GM18507 (cell line): Measurements from ENCODE around the gene MAP2K1.
"Not testable (repeated sequence)": the region's sequence is repeated elsewhere in the genome, so short reads cannot be mapped to it uniquely, and the experiment has no call there.

Experiments used
- DNase-seq: peaks from one replicate; pipeline ENCODE4 v3.0.0; 2011; ENCODE audit warnings: low read depth; ENCODE audit not compliant: insufficient read length; ENCODE audit errors: extremely low spot score
- FAIRE-seq: peaks from 2 replicates; lab custom pipeline; 2011; peaks lifted over from hg19 to GRCh38; lab: Jason Lieb, UNC

Gene MAP2K1

DNA sequence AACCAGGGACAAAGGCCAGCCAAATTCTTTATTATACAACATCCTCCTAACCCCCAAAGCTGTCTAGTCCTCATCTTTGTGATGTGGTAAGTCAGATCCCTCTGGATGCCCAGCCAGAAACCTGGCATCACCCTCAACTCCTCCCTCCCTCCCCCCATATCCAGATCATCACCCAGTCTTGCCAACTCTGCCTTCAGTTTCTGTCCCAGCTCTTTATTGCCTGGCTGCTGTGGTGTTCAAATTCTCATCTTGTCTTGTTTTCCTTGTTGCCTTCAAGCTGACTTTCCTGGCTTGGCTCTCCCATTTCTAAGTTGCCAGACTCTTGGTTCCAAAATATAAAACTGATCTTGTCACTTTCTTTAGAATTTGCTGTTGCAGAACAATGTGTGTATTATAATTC is 28.6 kb downstream of the MAP2K1 start:
- FAIRE-seq (no peak), DNase-seq (no peak)

DNA sequence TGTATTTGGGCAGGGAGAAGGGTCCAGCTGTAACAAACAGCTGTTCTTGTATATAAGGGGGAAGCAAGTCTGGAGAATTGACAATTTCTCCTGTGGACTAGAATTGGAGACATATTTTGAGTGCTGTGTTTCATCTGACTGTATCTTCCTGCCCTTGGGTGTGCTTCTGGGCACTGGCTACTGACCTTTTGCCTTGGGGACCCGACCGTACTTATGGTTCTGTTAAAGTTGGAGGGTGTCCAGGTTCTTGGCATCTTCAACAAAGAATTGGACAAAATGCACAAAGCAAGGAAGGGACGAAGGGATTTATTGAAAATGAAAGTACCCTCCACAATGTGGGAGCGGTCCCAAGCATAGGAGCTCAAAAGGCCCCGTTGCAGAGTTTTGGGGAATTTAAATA is 31.0 kb downstream of the MAP2K1 start:
- FAIRE-seq (no peak), DNase-seq (no peak)

DNA sequence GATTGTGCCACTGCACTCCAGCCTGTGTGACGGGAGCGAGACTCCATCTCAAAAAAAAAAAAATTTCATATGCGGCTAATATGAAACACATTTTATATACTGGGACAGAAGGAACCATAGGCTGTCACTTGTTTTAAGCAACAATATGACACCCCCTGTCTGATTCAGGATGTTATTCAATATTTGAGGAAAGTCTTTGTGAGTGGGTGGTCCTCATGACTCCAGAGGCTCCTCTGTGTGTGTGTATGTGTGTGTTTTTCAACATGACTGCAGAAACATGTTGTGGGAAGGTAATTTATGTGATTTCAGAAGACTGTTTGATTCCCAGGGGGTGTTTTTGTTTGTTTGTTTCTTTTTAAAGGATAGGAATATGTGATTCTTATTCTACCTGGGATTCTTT is 32.8 kb downstream of the MAP2K1 start:
- no peak for FAIRE-seq
- DNase-seq = no peak

DNA sequence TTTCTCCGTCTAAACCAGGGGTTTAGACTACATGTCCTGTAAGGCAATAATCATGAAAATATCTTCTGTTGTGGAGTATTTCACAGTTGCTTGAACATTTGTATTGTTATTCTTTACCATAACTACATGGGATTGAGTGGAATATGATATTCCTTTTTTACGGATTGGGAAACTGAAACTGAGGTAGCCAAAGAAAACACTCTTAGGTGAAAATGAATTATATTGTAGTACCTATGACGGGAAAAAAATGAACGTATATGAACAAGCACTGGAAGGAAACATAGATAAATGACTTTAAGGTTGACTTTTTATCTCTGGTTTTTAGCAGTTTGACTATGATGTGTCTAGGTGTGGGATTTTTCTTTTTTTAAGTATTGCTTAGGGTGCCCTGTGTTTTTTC is 35.6 kb downstream of the MAP2K1 start:
- DNase-seq (no peak), FAIRE-seq (no peak)

DNA sequence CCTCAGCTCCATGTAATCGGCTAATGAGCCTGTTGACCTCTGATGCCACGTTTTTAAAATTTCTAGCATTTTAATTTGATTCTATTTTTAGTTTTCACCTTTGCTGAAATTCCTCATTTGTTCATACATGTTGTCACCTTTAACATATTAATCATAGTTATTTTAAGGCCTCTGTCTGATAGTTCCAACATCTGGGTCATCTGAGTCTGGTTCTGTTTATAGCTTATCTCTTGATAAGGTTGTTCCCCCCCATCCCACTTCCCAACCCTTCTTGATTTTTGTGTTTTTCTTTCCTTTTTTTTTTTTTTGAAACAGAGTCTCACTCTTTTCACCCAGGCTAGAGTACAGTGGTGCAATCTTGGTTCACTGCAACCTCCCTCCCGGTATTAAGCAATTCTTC is 36.4 kb downstream of the MAP2K1 start:
- DNase-seq (no peak), FAIRE-seq (no peak)

DNA sequence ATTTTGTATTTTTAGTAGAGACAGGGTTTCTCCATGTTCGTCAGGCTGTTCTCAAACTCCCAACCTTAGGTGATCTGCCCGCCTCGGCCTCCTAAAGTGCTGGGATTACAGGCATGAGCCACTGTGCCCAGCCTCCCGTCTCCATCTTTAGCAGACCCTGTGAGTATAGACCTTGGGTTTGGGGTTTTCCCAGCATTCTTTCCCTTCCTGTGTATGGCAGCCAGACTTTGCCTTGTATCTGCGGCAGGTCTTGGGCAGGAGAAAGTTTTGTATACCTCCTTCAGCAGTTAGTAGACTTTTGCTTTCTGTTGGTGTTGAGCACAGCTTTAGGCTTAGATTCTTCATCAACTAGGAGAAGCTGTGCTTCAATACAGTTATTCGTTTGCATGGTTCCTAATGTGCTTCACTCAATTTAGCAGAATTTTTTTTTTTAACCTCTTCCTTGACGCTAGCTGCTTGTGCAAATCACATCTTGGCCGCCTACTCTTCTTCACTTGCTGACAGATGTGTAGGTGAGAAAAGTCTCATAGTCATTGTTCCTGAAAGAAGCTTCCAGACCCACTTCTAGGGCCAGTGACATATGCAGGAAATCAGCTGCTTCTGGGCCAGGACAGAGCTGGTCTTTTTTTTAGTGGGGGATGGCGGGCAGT is 38.4 kb downstream of the MAP2K1 start:
- FAIRE-seq (no peak), DNase-seq (no peak)

DNA sequence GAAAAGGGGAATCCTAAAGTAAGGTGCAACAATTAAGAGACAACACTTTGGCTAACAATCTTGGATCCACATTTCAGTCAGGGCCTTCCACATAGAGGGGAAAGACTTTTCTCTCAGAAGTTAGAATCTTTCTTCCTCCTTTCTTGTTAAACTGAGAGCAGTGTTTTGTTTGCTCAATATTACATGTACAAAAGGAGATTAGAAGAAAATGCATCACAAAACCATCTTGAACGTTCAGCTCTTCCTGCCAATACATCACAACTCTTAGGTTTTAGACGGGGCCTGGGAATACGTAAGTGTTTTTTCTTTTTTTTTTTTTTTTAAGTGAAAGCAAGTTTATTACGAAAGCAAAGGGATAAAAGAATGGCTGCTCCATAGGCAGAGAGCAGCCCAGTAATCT is 39.1 kb downstream of the MAP2K1 start:
- DNase-seq = no peak
- FAIRE-seq = peak; percentile 59

DNA sequence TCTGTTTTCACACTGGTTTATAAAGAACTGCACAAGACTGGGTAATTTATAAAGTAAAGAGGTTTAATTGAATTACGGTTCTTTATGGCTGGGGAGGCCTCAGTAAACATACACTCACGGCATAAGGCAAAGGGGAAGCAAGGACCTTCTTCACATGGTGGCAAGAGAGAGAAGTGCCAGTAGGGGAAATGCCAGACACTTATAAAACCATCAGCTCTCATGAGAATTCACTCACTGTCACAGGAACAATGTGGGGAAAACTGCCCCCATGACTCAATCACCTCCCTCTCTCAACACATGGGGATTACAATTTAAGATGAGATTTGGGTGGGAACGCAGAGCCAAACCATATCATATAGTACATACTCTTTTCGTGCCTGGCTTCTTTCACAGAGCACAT is 42.4 kb downstream of the MAP2K1 start:
- no peak for DNase-seq
- FAIRE-seq = peak; percentile 73

DNA sequence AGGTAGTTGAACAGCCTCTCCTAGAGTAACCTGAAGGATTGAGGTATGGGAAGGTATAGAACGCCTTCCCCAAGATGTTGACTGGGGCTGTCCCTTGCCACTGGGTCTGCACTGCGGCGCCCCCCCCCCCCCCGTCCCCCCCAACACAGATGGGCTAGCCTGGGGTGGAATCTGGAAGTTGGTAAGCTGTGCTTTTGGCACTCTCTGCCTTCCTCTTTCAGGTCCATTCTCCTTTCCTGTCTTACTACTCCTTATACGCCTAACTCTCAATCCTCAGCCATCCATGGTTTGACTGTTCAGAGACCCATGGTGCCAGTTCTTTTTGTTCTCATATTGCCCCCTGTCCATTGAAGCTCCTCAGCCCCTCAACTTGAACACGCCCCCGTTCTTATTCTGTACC is 42.8 kb downstream of the MAP2K1 start:
- DNase-seq (no peak), FAIRE-seq (no peak)

DNA sequence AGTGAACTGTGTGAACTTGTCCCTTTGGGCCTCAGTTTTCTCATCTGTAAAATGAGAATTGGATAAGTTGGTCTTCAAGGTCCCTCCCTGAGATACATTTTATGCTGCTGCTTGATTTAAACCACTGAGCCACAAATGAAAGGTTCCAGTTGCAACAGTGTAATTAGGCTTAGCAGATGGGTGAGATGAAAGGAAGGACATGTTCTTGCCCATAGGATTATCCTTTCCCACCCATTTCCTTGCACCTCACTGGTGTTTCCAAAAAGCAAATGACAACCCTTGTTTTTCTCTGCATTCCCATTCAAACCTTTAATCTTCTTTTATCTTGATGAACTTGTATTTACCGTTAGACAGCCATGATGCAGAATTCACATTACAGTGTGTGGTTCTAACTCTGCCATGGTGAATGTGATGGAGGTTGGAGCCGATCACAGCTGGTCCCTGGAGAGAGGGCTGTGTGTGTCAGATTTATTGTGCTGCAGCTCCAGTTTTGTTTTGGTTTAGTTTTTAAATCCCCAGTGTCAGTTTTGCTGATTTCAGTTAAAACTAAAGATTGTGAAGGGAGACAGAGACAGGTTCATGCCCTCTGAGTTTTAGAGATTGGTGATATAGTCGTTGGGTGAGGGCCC is 44.0 kb downstream of the MAP2K1 start:
- FAIRE-seq = no peak
- DNase-seq = no peak

DNA sequence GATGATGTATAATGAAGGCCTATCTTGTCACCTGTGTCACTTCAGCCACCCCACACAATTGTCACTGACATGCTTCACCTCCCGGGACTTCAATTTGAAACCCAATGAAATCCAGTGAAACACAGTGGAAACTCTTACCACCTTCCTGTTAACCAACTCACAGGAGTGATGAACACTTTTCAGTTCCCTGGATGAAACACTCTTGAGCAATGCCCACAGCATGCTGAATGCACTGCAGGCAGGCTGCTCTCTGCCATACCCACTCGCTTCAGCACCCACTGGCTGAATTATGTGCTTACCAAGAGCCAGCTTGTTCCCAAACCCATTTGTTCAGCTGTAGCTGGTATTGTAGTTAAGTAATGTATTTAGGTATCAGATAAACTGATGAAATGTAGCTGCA is 47.0 kb downstream of the MAP2K1 start:
- no peak for FAIRE-seq
- no peak for DNase-seq

DNA sequence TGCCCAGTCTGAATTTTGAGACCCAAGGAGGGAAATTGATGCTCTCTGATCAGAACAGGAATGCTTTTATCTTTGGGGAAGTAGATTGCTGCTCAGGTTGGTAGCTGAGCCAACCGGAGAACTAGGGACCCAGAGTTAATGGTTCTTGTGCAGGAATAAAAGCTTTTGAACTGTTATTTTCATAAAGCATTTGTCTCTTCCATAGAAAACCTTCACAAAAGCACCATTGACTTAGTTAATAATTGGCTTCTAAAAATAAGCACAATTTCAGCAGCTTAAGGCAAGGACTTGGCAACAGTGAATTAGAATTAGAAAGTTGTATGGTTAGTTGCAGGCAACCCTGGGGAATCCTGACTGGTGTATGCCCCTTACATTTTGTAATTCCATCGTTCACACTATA is 53.8 kb downstream of the MAP2K1 start:
- no peak for FAIRE-seq
- no peak for DNase-seq

DNA sequence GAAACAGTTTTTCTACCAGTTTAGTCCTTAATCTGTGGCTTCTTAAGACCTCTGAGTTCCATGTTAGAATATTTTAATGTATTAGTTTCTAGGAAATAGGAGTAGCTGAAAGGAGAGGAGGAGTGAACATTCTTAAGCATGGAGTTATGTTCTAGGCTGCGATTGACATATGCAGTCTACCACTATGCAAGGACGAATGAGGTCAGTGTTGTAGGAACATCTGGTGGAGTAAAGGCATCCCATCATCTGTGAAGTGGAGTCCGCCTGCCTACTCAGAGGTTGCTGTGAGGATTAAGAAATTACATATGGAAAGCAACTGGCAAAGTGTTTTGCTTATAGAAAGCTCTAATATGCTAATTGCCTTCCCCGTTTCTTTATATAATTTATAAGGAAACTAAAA is 65.7 kb downstream of the MAP2K1 start:
- DNase-seq (no peak), FAIRE-seq (no peak)

DNA sequence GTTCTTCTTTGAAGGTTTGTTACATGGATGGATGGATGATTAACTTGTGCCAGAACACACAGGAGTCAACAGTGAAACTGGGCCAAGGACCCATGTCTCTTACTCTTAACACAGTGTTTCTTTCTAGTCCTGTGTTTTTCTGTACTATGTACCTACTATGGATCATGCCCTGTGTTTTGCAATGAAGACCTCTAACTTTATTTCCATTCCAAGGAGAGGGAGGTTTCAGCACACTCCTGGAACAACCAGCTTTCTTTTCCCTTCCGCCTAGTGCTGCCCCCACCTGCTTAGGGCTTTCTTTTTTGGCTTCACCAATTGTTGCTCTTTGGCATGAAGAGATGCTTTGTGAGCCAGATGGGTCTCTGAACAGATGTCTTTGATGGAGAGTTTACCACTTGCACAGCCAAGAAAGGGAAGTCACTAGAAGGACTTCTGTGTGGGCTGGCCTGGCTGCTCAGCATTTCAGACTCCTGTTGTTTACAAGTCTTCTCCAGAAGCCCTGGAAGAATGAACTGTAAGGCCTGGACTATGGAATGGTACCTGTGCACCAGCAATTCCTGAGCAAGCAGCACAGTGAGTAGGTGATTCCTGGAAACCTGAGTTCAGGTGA is 66.4 kb downstream of the MAP2K1 start:
- DNase-seq = no peak

DNA sequence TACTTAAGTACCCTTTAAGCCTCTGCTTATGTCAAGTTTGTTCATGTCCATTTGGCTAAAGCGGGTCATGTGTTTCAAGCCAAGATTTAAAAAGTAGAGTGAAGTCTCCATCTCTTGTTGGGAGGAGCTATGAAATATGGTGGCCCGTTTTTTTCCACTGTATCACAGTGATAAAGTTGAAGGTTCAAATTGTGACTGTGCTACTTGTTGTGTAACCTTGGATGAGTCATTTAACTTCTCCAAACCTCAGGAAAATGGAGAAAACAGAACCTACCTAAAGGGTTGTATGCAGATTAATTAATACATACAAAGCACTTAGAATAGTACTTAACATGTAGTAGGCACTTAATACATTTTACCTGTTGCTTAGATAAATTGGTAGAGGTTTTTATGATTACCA is 67.4 kb downstream of the MAP2K1 start:
- DNase-seq (no peak), FAIRE-seq (no peak)

More for the DNA sequence above, 66.4 kb downstream of the MAP2K1 start:
- no peak for FAIRE-seq

DNA sequence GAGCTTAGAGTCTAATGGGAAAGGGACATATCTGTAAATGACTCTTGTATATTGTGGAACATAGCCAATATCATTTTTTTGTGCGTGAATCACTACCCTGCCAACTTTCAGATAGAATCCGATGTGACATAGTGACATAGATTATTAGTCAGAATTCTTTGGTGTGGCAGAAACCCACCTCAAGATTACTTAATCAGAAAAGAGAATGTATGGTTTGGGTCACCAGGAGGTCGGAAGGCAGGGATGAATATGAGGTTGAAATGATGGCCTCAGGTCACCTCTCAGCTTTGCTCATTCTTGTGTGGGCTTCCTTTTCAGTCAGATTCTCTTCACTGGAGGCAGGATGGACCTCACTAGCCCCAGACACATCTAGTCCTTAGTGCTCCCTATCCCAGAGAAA is 69.5 kb downstream of the MAP2K1 start:
- no peak for DNase-seq
- no peak for FAIRE-seq

DNA sequence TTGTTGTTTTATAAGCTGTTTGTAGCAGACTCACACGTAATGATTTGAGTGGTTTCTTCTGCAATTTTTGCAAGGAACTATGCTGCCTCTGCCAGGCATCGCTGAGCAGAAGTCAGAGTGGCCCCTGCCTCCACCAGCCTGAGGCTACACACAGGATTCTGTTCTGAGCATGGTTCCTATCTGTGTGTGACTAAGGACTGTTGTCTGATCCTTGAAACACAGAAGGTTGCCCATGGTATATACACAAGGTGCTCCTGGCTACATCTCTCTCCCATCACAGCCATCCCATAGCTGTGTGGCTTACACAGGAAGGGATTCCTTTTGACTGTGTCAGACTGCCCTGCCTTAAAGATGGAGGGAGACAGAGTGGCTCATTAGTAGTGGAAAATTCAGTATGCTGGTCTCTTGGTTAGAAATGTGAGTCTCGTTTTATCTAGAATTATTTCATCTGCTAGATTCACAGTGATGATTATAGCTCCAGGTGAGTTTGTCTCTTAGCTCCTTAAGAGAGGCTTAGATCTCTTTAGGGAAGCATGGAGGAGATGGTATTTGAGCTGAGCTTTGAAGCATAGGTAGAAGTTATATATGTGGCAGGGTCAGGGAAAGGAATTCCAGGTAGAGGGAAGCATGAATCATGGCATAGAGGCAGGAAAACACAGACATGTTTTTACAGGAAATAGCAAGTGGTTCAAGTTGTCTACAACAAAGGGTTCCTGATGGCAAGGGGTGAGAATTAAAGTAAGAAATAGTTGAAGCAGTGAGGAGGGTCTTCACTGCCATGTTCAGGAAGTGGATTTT is 73.3 kb downstream of the MAP2K1 start:
- no peak for FAIRE-seq
- no peak for DNase-seq

DNA sequence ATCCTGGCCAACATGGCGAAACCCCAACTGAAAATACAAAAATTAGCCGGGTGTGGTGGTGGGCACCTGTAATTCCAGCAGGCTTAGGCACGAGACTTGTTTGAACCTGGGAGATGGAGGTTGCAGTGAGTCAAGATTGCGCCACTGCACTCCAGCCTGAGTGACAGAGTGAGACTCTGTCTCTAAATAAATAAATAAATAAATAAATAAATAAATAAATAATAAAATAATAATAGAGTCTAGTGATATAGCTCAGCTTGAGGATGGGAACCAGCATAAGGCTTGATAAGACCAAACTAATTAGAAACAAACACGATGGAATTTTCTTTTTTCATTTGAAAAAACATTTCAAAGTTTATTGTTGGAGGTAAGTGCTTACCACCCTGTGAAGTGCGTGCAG is 74.6 kb downstream of the MAP2K1 start:
- not testable (repeated sequence) for DNase-seq, FAIRE-seq

DNA sequence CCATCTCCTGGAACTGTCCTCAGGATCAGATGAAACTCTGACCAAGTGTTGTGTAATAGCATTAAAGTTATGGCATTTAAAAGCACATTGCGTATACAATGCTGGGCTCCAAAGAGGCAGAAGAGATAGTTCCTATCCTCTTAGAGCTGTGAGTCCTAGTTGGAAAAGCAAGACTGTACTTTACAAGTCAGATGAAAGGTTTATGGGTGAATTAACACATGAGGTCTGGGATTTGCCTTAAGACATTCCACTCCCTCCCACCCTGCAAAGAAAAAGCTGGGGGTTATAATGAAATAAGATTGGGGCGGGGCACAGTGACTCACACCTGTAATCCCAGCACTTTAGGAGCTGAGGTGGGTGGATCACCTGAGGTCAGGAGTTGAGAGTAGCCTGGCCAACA is 75.2 kb downstream of the MAP2K1 start:
- FAIRE-seq = no peak
- no peak for DNase-seq

DNA sequence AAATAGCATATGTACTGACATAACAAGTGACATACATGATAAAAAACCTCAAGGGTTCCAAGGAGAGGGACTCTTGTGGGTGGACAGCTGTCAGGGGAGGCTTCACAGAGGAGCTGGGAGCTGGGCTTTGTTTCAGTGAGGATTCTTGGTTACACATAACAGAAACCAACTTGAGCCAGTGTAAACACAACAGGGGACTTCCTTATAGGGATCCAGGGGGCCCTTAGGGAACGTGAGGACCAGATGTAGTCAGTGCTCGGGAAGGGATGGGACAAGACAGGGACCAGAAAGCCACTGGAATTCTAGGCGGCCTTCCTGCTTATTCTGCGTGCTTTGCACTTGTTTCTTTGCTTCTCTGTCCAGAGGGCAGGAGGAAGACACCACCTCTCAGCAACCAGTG is 75.9 kb downstream of the MAP2K1 start:
- FAIRE-seq = no peak

More for the DNA sequence above, 75.9 kb downstream of the MAP2K1 start:
- no peak for DNase-seq
